Astrocyte (in vitro differentiated cells and primary cell): ENCODE results near the gene ACSL6.

Experiments used
- EZH2 ChIP-seq: IDR thresholded peaks from 2 replicates; pipeline ENCODE4 v1.6.1; 2012; ENCODE audit warnings: mild to moderate bottlenecking, low read length, inconsistent platforms; ENCODE audit not compliant: insufficient read depth
- TF ChIP-seq, protein P1 (sequence below): IDR thresholded peaks from 2 replicates; pipeline ENCODE4 v1.5.1; 2011; ENCODE audit warnings: low read depth, mild to moderate bottlenecking, inconsistent platforms, low read length, moderate library complexity; ENCODE audit not compliant: insufficient read depth

DNA sequence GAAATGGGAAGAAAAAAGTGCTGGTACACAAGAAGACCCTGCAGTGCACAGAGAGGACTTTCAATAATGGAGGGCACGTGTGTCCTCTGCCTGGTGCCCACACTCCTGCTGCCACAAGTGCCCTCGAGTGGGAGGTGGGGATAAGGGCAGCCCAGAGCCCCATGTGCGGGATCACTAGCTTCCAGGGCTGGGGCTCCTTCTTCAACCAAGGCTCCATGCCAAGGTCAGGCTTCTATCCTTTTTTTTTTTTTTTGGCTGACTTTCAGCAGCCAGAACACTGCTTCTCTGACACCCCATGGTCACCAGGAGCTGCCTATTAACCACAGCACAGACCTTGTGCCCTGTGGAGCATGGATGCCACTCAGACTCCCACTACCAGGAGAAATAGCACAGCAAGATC lies 7.5 kb downstream of the ACSL6 start:
- TF ChIP-seq, protein P1, sequence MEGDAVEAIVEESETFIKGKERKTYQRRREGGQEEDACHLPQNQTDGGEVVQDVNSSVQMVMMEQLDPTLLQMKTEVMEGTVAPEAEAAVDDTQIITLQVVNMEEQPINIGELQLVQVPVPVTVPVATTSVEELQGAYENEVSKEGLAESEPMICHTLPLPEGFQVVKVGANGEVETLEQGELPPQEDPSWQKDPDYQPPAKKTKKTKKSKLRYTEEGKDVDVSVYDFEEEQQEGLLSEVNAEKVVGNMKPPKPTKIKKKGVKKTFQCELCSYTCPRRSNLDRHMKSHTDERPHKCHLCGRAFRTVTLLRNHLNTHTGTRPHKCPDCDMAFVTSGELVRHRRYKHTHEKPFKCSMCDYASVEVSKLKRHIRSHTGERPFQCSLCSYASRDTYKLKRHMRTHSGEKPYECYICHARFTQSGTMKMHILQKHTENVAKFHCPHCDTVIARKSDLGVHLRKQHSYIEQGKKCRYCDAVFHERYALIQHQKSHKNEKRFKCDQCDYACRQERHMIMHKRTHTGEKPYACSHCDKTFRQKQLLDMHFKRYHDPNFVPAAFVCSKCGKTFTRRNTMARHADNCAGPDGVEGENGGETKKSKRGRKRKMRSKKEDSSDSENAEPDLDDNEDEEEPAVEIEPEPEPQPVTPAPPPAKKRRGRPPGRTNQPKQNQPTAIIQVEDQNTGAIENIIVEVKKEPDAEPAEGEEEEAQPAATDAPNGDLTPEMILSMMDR, result no peak
- TF ChIP-seq EZH2, result no peak
